Right lobe of liver (tissue), 6 donors: Measurements from ENCODE around the gene LDB1. TPM values are rescaled to one million over a fixed set of nuclear protein-coding genes. Genes with fewer than 3 reads are reported as not detected.

Experiments used
- ATAC-seq, 4 donors: fragments of 200-7000 bp; cut with Tn5 transposase; one replicate each; pipeline ENCODE4 v1.9.1; 2020; ENCODE audit warnings: mild to moderate bottlenecking in 4 of 4, moderate library complexity in 4 of 4
- DNase-seq, 3 donors: peaks; one replicate each; pipeline ENCODE4 v3.0.0-alpha.2; 2020
- H3K27ac ChIP-seq, 3 donors: fragments of 200-600 bp; one replicate each; pipeline ENCODE4 v1.8.0; 2022
- H3K27me3 ChIP-seq, 2 donors: fragments of 200-600 bp; one replicate each; pipeline ENCODE4 v1.8.0; 2022
- H3K36me3 ChIP-seq, 4 donors: fragments of 200-600 bp; sonication (generic) in 1 of 4; one replicate each; pipeline versions ENCODE4 v1.5.1 to v1.8.0; 2017 to 2022; ENCODE audit warnings: control low read depth in 1 of 4
- H3K4me1 ChIP-seq, 4 donors: fragments of 200-600 bp; sonication (generic) in 1 of 4; one replicate each; pipeline versions ENCODE4 v1.5.1 to v1.8.0; 2017 to 2022; ENCODE audit warnings: control low read depth in 1 of 4
- H3K4me3 ChIP-seq, 3 donors: fragments of 200-600 bp; one replicate each; pipeline ENCODE4 v1.8.0; 2022
- H3K9me3 ChIP-seq, 4 donors: fragments of 200-600 bp; sonication (generic) in 1 of 4; one replicate each; pipeline versions ENCODE4 v1.5.1 to v1.8.0; 2017 to 2022; ENCODE audit warnings: control low read depth in 1 of 4
- POLR2A ChIP-seq: fragments of 450-650 bp; IDR thresholded peaks from one replicate; pipeline ENCODE4 v1.6.1; 2017; ENCODE audit warnings: antibody characterized with exemption, mild to moderate bottlenecking
- WGBS: methylation state at CpG from one replicate; pipeline ENCODE4 v1.1.6; 2018; ENCODE audit warnings: low coverage, low lambda C conversion rate; ENCODE audit not compliant: insufficient coverage; ENCODE audit errors: missing lambda C conversion rate; 5-methylcytosine and 5-hydroxymethylcytosine counted together
- intact Hi-C, 2 donors: fragments of 100-400 bp; cut with DNase I; formaldehyde crosslinking; loops; one replicate each; pipeline versions ENCODE4 v1.11.2 to v1.14.1; 2022
- total RNA-seq, 6 experiments: library from RNA; depleted of rRNA in 2 of 6; stranded (reverse); fragments of >200 nt in 2 of 6; fragmentation: NEBNext Ultra II Directional in 3 of 6; extraction: Animal tissue kit (Norgen Biotek cat#: 25700) in 3 of 6; gene quantifications; one replicate each; pipeline versions ENCODE4 v1.1.0 to v1.2.4, GENCODE V29; 2016 to 2023
- TF ChIP-seq, protein P1 (sequence below), 4 donors: fragments of 200-600 bp in 3 of 4; fragments of 450-650 bp in 1 of 4; IDR thresholded peaks; one replicate each; pipeline versions ENCODE4 v1.5.1 to v1.8.0; 2016 to 2022; ENCODE audit warnings: antibody characterized with exemption in 4 of 4, mild to moderate bottlenecking in 2 of 4
- donor health status: DM: no; HTN: yes; CAD: no.
- donor health status: DM: no; HTN: no; CAD: no.
- donor health status: DM: no; HTN: no; CAD: no.
- donor health status: DM: no; HTN: yes; CAD: no.
- donor health status: DM: no; HTN: yes; CAD: no.

The LDB1 gene
- total RNA-seq, 6 experiments from 2014 or later = 11.2 to 14.7 (median 13.0) TPM

DNA sequence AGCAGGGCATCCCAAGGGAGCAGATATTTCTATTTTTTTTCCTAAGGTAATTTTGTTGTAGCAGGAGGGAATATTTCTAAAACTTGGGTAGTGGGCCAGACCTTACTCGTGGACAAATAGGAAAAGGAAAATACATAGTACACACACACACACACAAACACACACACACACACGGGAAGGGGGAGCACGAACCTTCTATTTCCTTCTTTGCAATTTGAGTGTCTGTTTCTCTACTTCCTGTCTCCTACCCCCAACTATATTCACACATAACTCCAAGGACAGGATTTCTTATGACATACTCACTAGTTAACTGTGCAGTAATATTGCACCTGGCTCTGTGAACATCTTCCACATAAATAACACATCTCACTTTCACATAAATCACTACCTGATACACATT, 4.4 kb downstream of the LDB1 start:
- ATAC-seq (no peak), DNase-seq (no peak)
- intact Hi-C loops = no loop called here
- H3K4me1 ChIP-seq = peaks cover 0 to 52% (median 14%) of the 10 kb centered on the region in 4 donors
- TF ChIP-seq, protein P1, sequence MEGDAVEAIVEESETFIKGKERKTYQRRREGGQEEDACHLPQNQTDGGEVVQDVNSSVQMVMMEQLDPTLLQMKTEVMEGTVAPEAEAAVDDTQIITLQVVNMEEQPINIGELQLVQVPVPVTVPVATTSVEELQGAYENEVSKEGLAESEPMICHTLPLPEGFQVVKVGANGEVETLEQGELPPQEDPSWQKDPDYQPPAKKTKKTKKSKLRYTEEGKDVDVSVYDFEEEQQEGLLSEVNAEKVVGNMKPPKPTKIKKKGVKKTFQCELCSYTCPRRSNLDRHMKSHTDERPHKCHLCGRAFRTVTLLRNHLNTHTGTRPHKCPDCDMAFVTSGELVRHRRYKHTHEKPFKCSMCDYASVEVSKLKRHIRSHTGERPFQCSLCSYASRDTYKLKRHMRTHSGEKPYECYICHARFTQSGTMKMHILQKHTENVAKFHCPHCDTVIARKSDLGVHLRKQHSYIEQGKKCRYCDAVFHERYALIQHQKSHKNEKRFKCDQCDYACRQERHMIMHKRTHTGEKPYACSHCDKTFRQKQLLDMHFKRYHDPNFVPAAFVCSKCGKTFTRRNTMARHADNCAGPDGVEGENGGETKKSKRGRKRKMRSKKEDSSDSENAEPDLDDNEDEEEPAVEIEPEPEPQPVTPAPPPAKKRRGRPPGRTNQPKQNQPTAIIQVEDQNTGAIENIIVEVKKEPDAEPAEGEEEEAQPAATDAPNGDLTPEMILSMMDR (IDR thresholded peaks at IDR 0.05) = no peak
- no peak for TF ChIP-seq POLR2A
- no peaks in the 10 kb centered on the region for H3K9me3 ChIP-seq
- no peak overlapping the region for H3K4me3 ChIP-seq
- WGBS = 7% methylated on average over 3 of the region's 3 CpGs
- H3K27ac ChIP-seq = peak overlapping the region; percentile 58 to 74 (median 68)
- peaks cover 0 to 6% (median 3%) of the 10 kb centered on the region in 4 donors for H3K36me3 ChIP-seq
- no peaks in the 10 kb centered on the region for H3K27me3 ChIP-seq

DNA sequence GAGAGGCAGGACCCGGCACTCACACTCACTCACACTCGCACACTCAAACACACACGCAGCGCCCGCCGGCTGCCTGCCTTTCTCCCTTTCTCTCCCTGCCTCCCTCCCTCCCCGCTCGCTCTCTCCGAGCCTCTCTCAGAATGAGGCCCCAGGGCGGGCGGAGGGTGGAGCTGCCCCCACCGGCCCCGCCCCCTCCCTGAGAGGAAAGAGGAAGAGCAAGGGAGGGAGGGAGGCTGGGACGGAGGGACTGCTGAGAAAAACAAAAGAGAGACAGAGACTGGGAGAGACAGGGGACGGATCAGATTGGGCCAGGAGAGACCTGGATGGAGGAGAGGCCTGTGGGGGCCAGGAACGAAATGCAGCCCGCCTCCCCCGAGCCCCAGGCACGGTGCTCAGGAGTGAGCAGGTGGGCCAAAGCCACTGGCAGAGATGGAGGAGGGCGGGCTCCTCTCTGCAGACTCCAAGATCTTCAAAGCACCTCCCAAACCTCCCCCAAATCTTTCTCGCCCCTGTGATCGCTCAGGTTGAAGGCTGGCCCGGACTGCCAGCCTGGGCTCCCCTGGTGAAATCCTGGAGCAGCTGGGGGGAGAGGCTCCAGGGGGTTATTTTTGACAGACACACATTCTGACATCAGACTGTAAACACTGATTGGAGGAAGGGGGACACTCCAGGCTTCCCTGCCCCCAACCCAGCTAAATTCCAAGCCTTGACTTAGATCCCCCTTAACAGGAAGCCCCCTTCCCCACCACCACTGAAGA, 5.1 kb downstream of the LDB1 start:
- Histone ChIP-seq H3K4me1 (peaks cover 0 to 52% (median 14%) of the 10 kb centered on the region in 4 donors), H3K27ac (peak overlapping the region; percentile 58 to 74 (median 68)), H3K36me3 (peaks cover 0 to 13% (median 10%) of the 10 kb centered on the region in 4 donors), H3K9me3 (no peaks in the 10 kb centered on the region), H3K4me3 (peak overlapping the region; percentile 70 to 75 (median 74)), H3K27me3 (no peaks in the 10 kb centered on the region)
- intact Hi-C loops = no loop called here
- DNase-seq = peak; percentile 91 to 95 (median 94)
- peak; percentile 87 to 91 (median 89) for ATAC-seq
- TF ChIP-seq POLR2A = peak; percentile 38
- TF ChIP-seq, protein P1 (IDR thresholded peaks at IDR 0.05) = no peak
- WGBS = 0% methylated on average over 16 of the region's 23 CpGs

DNA sequence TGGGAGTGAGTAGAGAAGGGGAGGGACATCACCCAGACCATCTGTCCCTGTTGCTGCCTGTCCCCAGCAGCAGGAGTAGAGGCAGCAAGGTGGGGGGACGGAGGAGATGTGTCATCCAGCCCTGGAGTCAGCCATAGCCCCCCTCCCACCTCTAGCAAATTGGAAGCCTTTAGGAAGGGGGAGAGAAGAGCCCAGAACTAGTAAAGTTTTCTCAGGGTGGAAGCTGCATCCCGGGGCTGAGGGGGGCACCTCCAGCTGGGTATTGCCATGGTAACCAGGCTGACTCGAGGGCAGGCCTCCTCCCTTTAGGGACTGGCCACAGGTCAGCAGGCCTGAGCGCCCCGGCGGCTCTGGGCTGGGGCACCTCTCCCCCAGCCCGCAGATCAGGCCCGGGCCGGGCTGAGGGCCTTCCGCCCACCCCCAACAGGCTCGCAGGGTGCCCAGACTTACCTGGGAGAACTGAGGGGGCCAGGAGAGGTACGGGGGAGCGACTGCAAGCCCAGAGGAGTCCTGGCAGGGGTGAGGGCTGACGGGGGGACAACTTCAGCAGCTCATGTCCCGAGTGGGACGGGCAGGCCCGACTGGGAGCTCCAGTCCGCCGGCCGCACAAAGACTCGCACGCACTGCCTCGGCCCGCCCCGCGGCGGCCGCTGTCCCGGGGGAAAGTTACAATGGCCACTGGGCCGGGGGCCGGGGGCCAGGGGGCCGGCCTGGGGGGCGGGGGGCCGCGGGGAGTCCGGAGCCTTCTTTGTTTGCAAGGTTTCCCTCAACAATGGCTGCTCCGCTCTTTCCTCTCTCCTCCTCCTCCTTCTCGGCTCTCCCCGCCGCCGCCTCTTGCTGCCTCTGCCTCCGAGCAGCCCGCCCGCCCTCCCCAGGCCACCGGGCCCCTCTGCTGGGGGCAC, 6.0 kb downstream of the LDB1 start:
- ATAC-seq (peak; percentile 3 to 21 (median 11)), DNase-seq (peak; percentile 44 to 61 (median 55))
- H3K9me3 ChIP-seq = no peaks in the 10 kb centered on the region

More for the DNA sequence above, 6.0 kb downstream of the LDB1 start:
- peak overlapping the region in 2 of 3 donors; percentile 68 to 74 for H3K27ac ChIP-seq
- peak overlapping the region; percentile 70 to 75 (median 74) for H3K4me3 ChIP-seq
- H3K36me3 ChIP-seq = peaks cover 0 to 22% (median 14%) of the 10 kb centered on the region in 4 donors
- intact Hi-C loops = no loop called here
- TF ChIP-seq POLR2A = no peak
- TF ChIP-seq, protein P1 (IDR thresholded peaks at IDR 0.05) = no peak
- 0% methylated on average over 13 of the region's 45 CpGs for WGBS
- peaks cover 0 to 52% (median 14%) of the 10 kb centered on the region in 4 donors for H3K4me1 ChIP-seq
- H3K27me3 ChIP-seq = no peaks in the 10 kb centered on the region
